ENCODE data around the gene SEMA5A. TPM values are rescaled to one million over a fixed set of nuclear protein-coding genes. Genes with fewer than 3 reads are reported as not detected.

Gene SEMA5A
- polyA plus RNA-seq, 3 donors = not detected

GRCh38 chr5:9335754-9336495 is 209.9 kb downstream of the SEMA5A start:
- Histone ChIP-seq H3K4me3 (replicated peaks in 1 of 3; ENCODE audit: low read depth in 2 of 3, low read length in 3 of 3) (no peak overlapping the region), H3K4me1 (ENCODE audit: control insufficient read depth in 1 of 2, insufficient read depth in 2 of 2, low read length in 2 of 2) (no peaks in the 10 kb centered on the region), H3K27me3 (ENCODE audit: control insufficient read depth in 2 of 2, insufficient read depth in 2 of 2, low read length in 2 of 2) (no peaks in the 10 kb centered on the region), H4K20me1 (ENCODE audit: insufficient read depth, low read length) (no peaks in the 10 kb centered on the region), H3K79me2 (ENCODE audit: insufficient read depth, low read length) (no peaks in the 10 kb centered on the region), H2AFZ (ENCODE audit: insufficient read depth, low read depth, low read length, poor library complexity, severe bottlenecking) (no peak overlapping the region), H3K9ac (ENCODE audit: insufficient read depth, low read length, poor library complexity, severe bottlenecking) (no peak overlapping the region), H3K9me3 (replicated peaks in 1 of 2; ENCODE audit: control insufficient read depth in 1 of 2, insufficient read depth in 1 of 2, low read length in 2 of 2) (peaks cover 0 to 4% of the 10 kb centered on the region in 2 donors), H3K27ac (ENCODE audit: low read depth in 1 of 2, low read length in 2 of 2) (no peak overlapping the region), H3K36me3 (replicated peaks in 1 of 2; ENCODE audit: control insufficient read depth in 1 of 2, insufficient read depth in 2 of 2, low read length in 2 of 2) (no peaks in the 10 kb centered on the region), H3K4me2 (replicated peaks; ENCODE audit: extremely low read depth, low read length, poor library complexity, severe bottlenecking) (no peak overlapping the region)
- TF ChIP-seq CTCF (IDR thresholded peaks at IDR 0.05) = no peak
- Mint-ChIP-seq H3K9me3 (peaks cover 0 to 13% (median 4%) of the 10 kb centered on the region in 7 donors), H3K4me1 (no peaks in the 10 kb centered on the region), H3K36me3 (no peaks in the 10 kb centered on the region), H3K27ac (no peak overlapping the region), H3K4me3 (no peak overlapping the region), H3K27me3 (ENCODE audit: low read depth in 3 of 3) (peaks cover 0 to 2% (median 0%) of the 10 kb centered on the region in 3 donors)
- intact Hi-C loops (cut with micrococcal nuclease) = no loop called here
- no CpG with 5 or more reads among the region's 2 CpGs for WGBS (ENCODE audit: insufficient coverage)
- DNase-seq = no peak

DNA sequence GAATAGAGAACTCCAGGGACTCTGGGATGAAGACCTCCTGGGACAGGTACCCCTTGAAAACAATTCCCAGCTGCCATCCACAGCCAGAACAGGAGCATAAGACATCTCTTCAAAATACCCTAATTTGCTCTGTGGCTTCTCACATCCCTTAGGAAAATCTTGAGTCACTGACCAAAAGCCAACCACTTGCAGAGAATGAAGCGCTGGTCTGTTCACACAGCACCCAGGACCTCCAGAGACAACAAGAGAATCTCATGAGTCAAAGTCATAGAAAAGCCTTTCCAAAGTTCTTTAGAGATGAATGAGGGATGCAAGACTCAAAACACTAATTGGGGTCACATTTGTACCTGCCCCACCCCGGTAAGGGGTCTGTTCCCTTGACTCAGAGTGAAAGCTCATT is 210.6 kb downstream of the SEMA5A start:
- peaks cover 0 to 4% of the 10 kb centered on the region in 2 donors for H3K9me3 ChIP-seq (replicated peaks in 1 of 2; ENCODE audit: control insufficient read depth in 1 of 2, insufficient read depth in 1 of 2, low read length in 2 of 2)
- no peak overlapping the region for H2AFZ ChIP-seq (ENCODE audit: insufficient read depth, low read depth, low read length, poor library complexity, severe bottlenecking)
- Mint-ChIP-seq H3K4me1 (no peaks in the 10 kb centered on the region), H3K9me3 (peaks cover 0 to 13% (median 5%) of the 10 kb centered on the region in 7 donors), H3K27ac (no peak overlapping the region), H3K36me3 (no peaks in the 10 kb centered on the region), H3K27me3 (ENCODE audit: low read depth in 3 of 3) (peaks cover 0 to 1% (median 0%) of the 10 kb centered on the region in 3 donors), H3K4me3 (no peak overlapping the region)
- H3K9ac ChIP-seq (ENCODE audit: insufficient read depth, low read length, poor library complexity, severe bottlenecking) = no peak overlapping the region
- H3K27me3 ChIP-seq (ENCODE audit: control insufficient read depth in 2 of 2, insufficient read depth in 2 of 2, low read length in 2 of 2) = no peaks in the 10 kb centered on the region
- H3K4me3 ChIP-seq (replicated peaks in 1 of 3; ENCODE audit: low read depth in 2 of 3, low read length in 3 of 3) = no peak overlapping the region
- intact Hi-C loops (cut with micrococcal nuclease) = no loop called here
- H3K4me2 ChIP-seq (replicated peaks; ENCODE audit: extremely low read depth, low read length, poor library complexity, severe bottlenecking) = no peak overlapping the region
- no peaks in the 10 kb centered on the region for H3K79me2 ChIP-seq (ENCODE audit: insufficient read depth, low read length)
- TF ChIP-seq CTCF (IDR thresholded peaks at IDR 0.05) = no peak
- no peaks in the 10 kb centered on the region for H3K36me3 ChIP-seq (replicated peaks in 1 of 2; ENCODE audit: control insufficient read depth in 1 of 2, insufficient read depth in 2 of 2, low read length in 2 of 2)
- no peaks in the 10 kb centered on the region for H4K20me1 ChIP-seq (ENCODE audit: insufficient read depth, low read length)
- DNase-seq = no peak
- WGBS (ENCODE audit: insufficient coverage) = no CpG with 5 or more reads among the region's 2 CpGs
- H3K4me1 ChIP-seq (ENCODE audit: control insufficient read depth in 1 of 2, insufficient read depth in 2 of 2, low read length in 2 of 2) = no peaks in the 10 kb centered on the region
- H3K27ac ChIP-seq (ENCODE audit: low read depth in 1 of 2, low read length in 2 of 2) = no peak overlapping the region
